T-cell (primary cell): Measurements from ENCODE around the gene GRHL3. TPM values are rescaled to one million over a fixed set of nuclear protein-coding genes. Genes with fewer than 3 reads are reported as not detected.

Experiments
- ATAC-seq, 4 experiments: fragments of 200-7000 bp in 3 of 4; fragments of 150-1000 bp in 1 of 4; cut with Tn5 transposase; replicated peaks in 1 of 4; 1 replicate in 3 of 4; 2 replicates in 1 of 4; pipeline ENCODE4 v1.10.0; 2021; ENCODE audit warnings: moderate library complexity in 3 of 4, mild to moderate bottlenecking in 2 of 4, moderate number of reproducible peaks in 1 of 4
- CTCF ChIA-PET, 2 donors: fragments of 300-600 bp; sonication (Branson Sonifier 250); formaldehyde crosslinking; loops; one replicate each; lab custom pipeline; 2022; ENCODE audit warnings: antibody characterized with exemption in 2 of 2; lab: Charles Lee
- POLR2A ChIA-PET, 2 donors: fragments of 300-600 bp; sonication (Branson Sonifier 250); formaldehyde crosslinking; loops; one replicate each; lab custom pipeline; 2022; ENCODE audit warnings: antibody characterized with exemption in 2 of 2; lab: Charles Lee
- DNase-seq, 35 experiments: peaks; one replicate each; pipeline versions ENCODE4 v3.0.0 to v3.0.0-alpha.2; 2013 to 2023
- H3K27ac ChIP-seq: one replicate; pipeline ENCODE4 v1.5.1; 2013; ENCODE audit warnings: low read length
- H3K27me3 ChIP-seq, 2 experiments: replicated peaks in 1 of 2; 1 replicate in 1 of 2; 2 replicates in 1 of 2; pipeline versions ENCODE4 v1.6.1 to v1.7.0; 2013; ENCODE audit warnings: low read length in 1 of 2, mixed read lengths in 1 of 2; ENCODE audit not compliant: control insufficient read depth in 2 of 2, insufficient read depth in 2 of 2; ENCODE audit errors: extremely low read depth in 1 of 2
- H3K36me3 ChIP-seq, 2 donors: 1 replicate in 1 of 2; 2 replicates in 1 of 2; pipeline versions ENCODE4 v1.6.1 to v1.7.0; 2013; ENCODE audit warnings: low read length in 1 of 2; ENCODE audit not compliant: control insufficient read depth in 2 of 2, insufficient read depth in 1 of 2; ENCODE audit errors: extremely low read depth in 1 of 2
- H3K4me1 ChIP-seq, 2 experiments: 1 replicate in 1 of 2; 2 replicates in 1 of 2; pipeline versions ENCODE4 v1.6.1 to v1.7.0; 2013; ENCODE audit warnings: low read length in 2 of 2, mixed read lengths in 1 of 2; ENCODE audit not compliant: insufficient read depth in 2 of 2, control insufficient read depth in 1 of 2; ENCODE audit errors: extremely low read depth in 1 of 2
- H3K4me3 ChIP-seq, 2 donors: 1 replicate in 1 of 2; 2 replicates in 1 of 2; pipeline versions ENCODE4 v1.5.1 to v1.7.0; 2013; ENCODE audit warnings: mild to moderate bottlenecking in 2 of 2, low read length in 1 of 2, moderate library complexity in 1 of 2; ENCODE audit not compliant: control insufficient read depth in 1 of 2; ENCODE audit errors: extremely low read depth in 1 of 2
- H3K9me3 ChIP-seq: 2 replicates; pipeline ENCODE4 v1.7.0; 2013
- H3K27ac Mint-ChIP-seq, 2 donors: one replicate each; pipeline ENCODE4 v1.8.0; 2020 to 2021; ENCODE audit warnings: mild to moderate bottlenecking in 2 of 2, mixed read lengths in 2 of 2
- H3K27me3 Mint-ChIP-seq, 2 donors: one replicate each; pipeline ENCODE4 v1.8.0; 2021 to 2022; ENCODE audit warnings: mixed read lengths in 2 of 2
- H3K36me3 Mint-ChIP-seq: one replicate; pipeline ENCODE4 v1.8.0; 2021; ENCODE audit warnings: mixed read lengths
- H3K4me1 Mint-ChIP-seq, 3 donors: one replicate each; pipeline ENCODE4 v1.8.0; 2020 to 2022; ENCODE audit warnings: mixed read lengths in 3 of 3, mild to moderate bottlenecking in 1 of 3
- H3K4me3 Mint-ChIP-seq, 3 donors: one replicate each; pipeline ENCODE4 v1.8.0; 2020 to 2022; ENCODE audit warnings: mild to moderate bottlenecking in 3 of 3, mixed read lengths in 3 of 3, moderate library complexity in 3 of 3
- H3K9me3 Mint-ChIP-seq, 3 donors: one replicate each; pipeline ENCODE4 v1.8.0; 2020 to 2022; ENCODE audit warnings: mixed read lengths in 3 of 3
- WGBS: methylation state at CpG from one replicate; pipeline ENCODE4 v1.1.5; 2013; ENCODE audit warnings: missing lambda C conversion rate; ENCODE audit not compliant: insufficient coverage; 5-methylcytosine and 5-hydroxymethylcytosine counted together
- total RNA-seq, 35 experiments: library from RNA in 6 of 35; stranded (reverse) in 6 of 35; fragments of 120-200 nt in 1 of 35; gene quantifications; one replicate each; pipeline versions ENCODE4 v1.2.1 to v1.2.4 and lab custom pipeline; 2013 to 2026

Gene GRHL3
- total RNA-seq, 5 donors from 2014 or later (not counting 1 experiment from before 2014, with no cell fraction given), result not detected

- ChIA-PET POLR2A (no interaction called here), CTCF (interaction anchor here in 1 of 2 donors (0.5 kb wide), 1 partner anchor 764 kb away, joined by 4 read pairs; no protein-coding TSS in a partner anchor)
- 96% methylated on average over 3 of the region's 8 CpGs for WGBS
- ATAC-seq (no peak), DNase-seq (no peak)
- H3K9me3 Mint-ChIP-seq, result no peaks in the 10 kb centered on the region
- Histone ChIP-seq H3K27me3 (no peaks in the 10 kb centered on the region), H3K9me3 (no peaks in the 10 kb centered on the region), H3K4me1 (no peaks in the 10 kb centered on the region), H3K27ac (no peak overlapping the region), H3K36me3 (peaks cover 3 to 4% of the 10 kb centered on the region in 2 donors), H3K4me3 (no peak overlapping the region)
- peaks cover 17% of the 10 kb centered on the region for H3K36me3 Mint-ChIP-seq
- H3K4me1 Mint-ChIP-seq, result no peaks in the 10 kb centered on the region
- H3K27ac Mint-ChIP-seq, result no peak overlapping the region
- H3K27me3 Mint-ChIP-seq, result no peaks in the 10 kb centered on the region
- no peak overlapping the region for H3K4me3 Mint-ChIP-seq
These were observed 54.6 kb downstream of the GRHL3 start for GRCh38 chr1:24373710-24374109.

GRCh38 chr1:24374891-24375786 lies 56.0 kb downstream of the GRHL3 start:
- no peak overlapping the region for H3K27ac Mint-ChIP-seq
- WGBS, result 90% methylated on average over 9 of the region's 13 CpGs
- H3K36me3 Mint-ChIP-seq, result peaks cover 25% of the 10 kb centered on the region
- DNase-seq, result no peak
- no peak overlapping the region for H3K4me3 Mint-ChIP-seq
- Histone ChIP-seq H3K27ac (no peak overlapping the region), H3K4me3 (no peak overlapping the region), H3K27me3 (no peaks in the 10 kb centered on the region), H3K9me3 (no peaks in the 10 kb centered on the region), H3K36me3 (peaks cover 0 to 4% of the 10 kb centered on the region in 2 donors), H3K4me1 (no peaks in the 10 kb centered on the region)
- no peaks in the 10 kb centered on the region for H3K9me3 Mint-ChIP-seq
- CTCF ChIA-PET, result no interaction called here
- no peak for ATAC-seq
- no peaks in the 10 kb centered on the region for H3K4me1 Mint-ChIP-seq
- POLR2A ChIA-PET, result no interaction called here
- H3K27me3 Mint-ChIP-seq, result no peaks in the 10 kb centered on the region

- Mint-ChIP-seq H3K27me3 (no peaks in the 10 kb centered on the region), H3K9me3 (no peaks in the 10 kb centered on the region), H3K36me3 (peaks cover 43% of the 10 kb centered on the region), H3K4me3 (no peak overlapping the region), H3K27ac (no peak overlapping the region), H3K4me1 (peaks cover 0 to 11% (median 9%) of the 10 kb centered on the region in 3 donors)
- Histone ChIP-seq H3K9me3 (no peaks in the 10 kb centered on the region), H3K27me3 (no peaks in the 10 kb centered on the region), H3K4me1 (peaks cover 0 to 4% of the 10 kb centered on the region in 2 experiments), H3K27ac (no peak overlapping the region), H3K4me3 (no peak overlapping the region), H3K36me3 (peaks cover 0 to 4% of the 10 kb centered on the region in 2 donors)
- WGBS, result 83% methylated on average over 6 of the region's 8 CpGs
- ATAC-seq (no peak), DNase-seq (no peak)
- POLR2A ChIA-PET, result no interaction called here
- CTCF ChIA-PET, result interaction anchor here in 1 of 2 donors (0.5 kb wide), 1 partner anchor 251 kb away, joined by 3 read pairs; no protein-coding TSS in a partner anchor
These were observed 60.7 kb downstream of the GRHL3 start for GRCh38 chr1:24379733-24380315.

GRCh38 chr1:24380508-24380907 lies 61.4 kb downstream of the GRHL3 start:
- no peak overlapping the region for H3K4me3 ChIP-seq
- Mint-ChIP-seq H3K36me3 (peaks cover 44% of the 10 kb centered on the region), H3K4me1 (peaks cover 6 to 18% (median 16%) of the 10 kb centered on the region in 3 donors), H3K9me3 (no peaks in the 10 kb centered on the region), H3K27ac (no peak overlapping the region), H3K27me3 (no peaks in the 10 kb centered on the region), H3K4me3 (no peak overlapping the region)
- H3K9me3 ChIP-seq, result no peaks in the 10 kb centered on the region
- no peak for DNase-seq
- no CpG with 5 or more reads among the region's 5 CpGs for WGBS
- H3K36me3 ChIP-seq, result peaks cover 0 to 4% of the 10 kb centered on the region in 2 donors
- no peak for ATAC-seq
- H3K4me1 ChIP-seq, result peaks cover 0 to 11% of the 10 kb centered on the region in 2 experiments
- ChIA-PET CTCF (no interaction called here), POLR2A (no interaction called here)
- no peaks in the 10 kb centered on the region for H3K27me3 ChIP-seq
- no peak overlapping the region for H3K27ac ChIP-seq

GRCh38 chr1:24381256-24381655 lies 62.1 kb downstream of the GRHL3 start:
- no peak overlapping the region for H3K4me3 Mint-ChIP-seq
- WGBS, result no CpG with 5 or more reads among the region's 2 CpGs
- H3K27ac Mint-ChIP-seq, result no peak overlapping the region
- H3K4me3 ChIP-seq, result no peak overlapping the region
- H3K4me1 Mint-ChIP-seq, result peaks cover 9 to 24% (median 21%) of the 10 kb centered on the region in 3 donors
- H3K27me3 ChIP-seq, result no peaks in the 10 kb centered on the region
- no peaks in the 10 kb centered on the region for H3K27me3 Mint-ChIP-seq
- H3K36me3 Mint-ChIP-seq, result peaks cover 44% of the 10 kb centered on the region
- ChIA-PET CTCF (interaction anchor here in 1 of 2 donors (1.5 to 1.6 kb wide), 2 partner anchors 10 to 12 kb away, joined by 4 to 6 read pairs; no protein-coding TSS in a partner anchor), POLR2A (no interaction called here)
- no peak for DNase-seq
- H3K9me3 Mint-ChIP-seq, result no peaks in the 10 kb centered on the region
- no peak overlapping the region for H3K27ac ChIP-seq
- H3K4me1 ChIP-seq, result peaks cover 0 to 11% of the 10 kb centered on the region in 2 experiments
- peaks cover 0 to 4% of the 10 kb centered on the region in 2 donors for H3K36me3 ChIP-seq
- H3K9me3 ChIP-seq, result no peaks in the 10 kb centered on the region
- no peak for ATAC-seq

- peaks cover 9 to 28% (median 25%) of the 10 kb centered on the region in 3 donors for H3K4me1 Mint-ChIP-seq
- no peaks in the 10 kb centered on the region for H3K27me3 ChIP-seq
- DNase-seq (no peak), ATAC-seq (no peak)
- peaks cover 2 to 4% of the 10 kb centered on the region in 2 donors for H3K36me3 ChIP-seq
- H3K9me3 Mint-ChIP-seq, result no peaks in the 10 kb centered on the region
- H3K4me3 Mint-ChIP-seq, result no peak overlapping the region
- H3K36me3 Mint-ChIP-seq, result peaks cover 44% of the 10 kb centered on the region
- ChIA-PET CTCF (interaction anchor here (0.7 to 1.6 kb wide), 4 partner anchors 9 to 423 kb away, joined by 3 to 6 read pairs (median 4); no protein-coding TSS in a partner anchor), POLR2A (interaction anchor here in 1 of 2 donors (0.6 kb wide), 1 partner anchor 1086 kb away, joined by 6 read pairs; no protein-coding TSS in a partner anchor)
- H3K4me3 ChIP-seq, result no peak overlapping the region
- no peak overlapping the region for H3K27ac Mint-ChIP-seq
- WGBS, result 92% methylated on average over 4 of the region's 8 CpGs
- H3K27me3 Mint-ChIP-seq, result no peaks in the 10 kb centered on the region
- peaks cover 0 to 11% of the 10 kb centered on the region in 2 experiments for H3K4me1 ChIP-seq
- no peak overlapping the region for H3K27ac ChIP-seq
- no peaks in the 10 kb centered on the region for H3K9me3 ChIP-seq
These were observed 63.0 kb downstream of the GRHL3 start for GRCh38 chr1:24382165-24382577.
